NCI-H2196 treated with DMSO at 0.1 percent for 48 hours (cell line): ENCODE data around the gene SELENOO.
"Not testable (repeated sequence)": the region's sequence is repeated elsewhere in the genome, so short reads cannot be mapped to it uniquely, and the experiment has no call there.

Source experiments
- DNase-seq: peaks from one replicate; lab custom pipeline; 2025; ENCODE audit not compliant: unreplicated experiment; lab: John Stamatoyannopoulos, UW

Gene SELENOO

DNA sequence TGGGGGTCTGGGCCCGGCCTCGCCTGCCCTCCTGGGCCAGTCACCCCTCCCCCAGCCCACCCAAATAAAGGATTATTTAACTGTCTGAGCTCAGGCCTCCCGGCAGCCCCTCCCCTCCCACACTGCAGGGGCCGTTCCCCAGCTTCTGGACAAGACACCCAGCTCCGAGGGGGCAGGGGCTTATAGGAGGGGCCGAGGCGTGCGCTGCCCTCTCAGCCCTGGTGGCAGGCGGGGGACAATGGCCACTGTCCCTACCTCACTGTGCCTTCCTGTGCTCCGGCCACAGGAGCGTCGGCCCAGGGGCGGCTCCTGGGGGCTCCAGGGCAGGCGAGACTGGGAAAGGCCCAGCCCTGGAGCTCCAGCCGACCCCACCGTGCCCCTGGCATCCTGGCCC is 2.2 kb upstream of the SELENOO start:
- DNase-seq = no peak

- DNase-seq = no peak
These were observed 1.5 kb upstream of the SELENOO start for GRCh38 chr22:50199251-50199721.

- DNase-seq = no peak
These were observed 866 bp upstream of the SELENOO start for GRCh38 chr22:50199829-50200460.

GRCh38 chr22:50201191-50202129 is 649 bp downstream of the SELENOO start:
- no peak for DNase-seq

DNA sequence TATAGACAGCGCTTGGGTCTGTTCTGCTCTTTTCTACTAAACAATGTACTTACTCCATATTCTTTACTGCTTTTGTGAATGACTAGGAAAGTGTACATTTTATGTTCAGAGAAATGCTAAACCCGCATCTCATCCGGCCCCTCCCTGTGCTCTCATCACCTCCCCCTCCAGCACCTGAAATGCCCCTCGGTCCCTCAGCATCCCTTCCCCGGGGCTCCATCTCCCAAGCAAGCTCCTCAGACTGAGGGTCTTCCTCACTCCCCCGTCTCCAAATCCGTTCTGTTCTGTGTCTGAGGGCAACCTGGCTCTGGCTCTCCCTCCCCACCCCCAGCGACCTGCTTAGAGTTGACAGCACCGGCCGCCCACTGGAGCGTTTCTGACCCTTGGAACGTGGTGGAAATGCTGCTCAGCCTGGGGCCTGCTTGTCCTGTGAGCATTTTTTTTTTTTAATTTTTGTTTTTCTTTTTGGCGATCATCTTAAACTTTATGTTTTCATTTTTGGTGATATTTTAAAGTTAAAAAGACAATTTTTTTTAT is 1.4 kb downstream of the SELENOO start:
- DNase-seq = no peak

DNA sequence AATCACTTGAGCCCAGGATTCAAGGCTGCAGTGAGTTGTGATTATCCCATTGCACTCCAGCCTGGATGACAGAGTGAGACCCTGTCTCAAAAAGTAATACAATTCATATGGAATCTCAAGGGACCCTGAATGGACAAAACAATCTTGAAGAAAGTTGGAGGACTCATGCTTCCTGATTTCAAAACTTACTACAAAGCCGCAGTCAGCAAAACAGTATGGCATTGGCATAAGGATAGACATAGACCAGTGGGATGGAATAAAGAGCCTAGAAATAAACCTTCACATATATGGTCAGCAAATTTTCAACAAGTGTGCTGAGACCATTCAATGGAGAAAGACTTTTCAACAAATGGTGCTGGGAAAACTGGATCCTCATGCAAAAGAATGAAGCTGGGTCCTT is 2.5 kb downstream of the SELENOO start:
- DNase-seq = no peak

DNA sequence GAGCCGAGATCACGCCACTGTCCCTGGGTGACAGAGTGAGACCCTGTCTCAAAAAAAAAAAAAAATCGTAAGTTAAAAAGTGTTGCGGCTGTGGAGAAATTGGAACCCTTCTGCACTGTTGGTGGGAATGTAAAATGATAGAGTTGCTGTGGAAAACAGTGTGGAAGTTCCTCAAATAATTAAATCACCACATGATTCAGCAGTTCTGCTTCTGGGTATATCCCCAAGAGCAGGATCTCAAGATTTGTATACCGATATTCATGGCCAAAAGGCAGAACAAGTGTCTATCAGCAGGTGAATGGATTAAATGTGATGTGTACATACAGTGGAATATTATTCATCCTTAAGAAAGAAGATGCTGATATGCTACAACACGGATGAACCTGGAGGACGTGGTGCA is 3.8 kb downstream of the SELENOO start:
- DNase-seq = no peak

DNA sequence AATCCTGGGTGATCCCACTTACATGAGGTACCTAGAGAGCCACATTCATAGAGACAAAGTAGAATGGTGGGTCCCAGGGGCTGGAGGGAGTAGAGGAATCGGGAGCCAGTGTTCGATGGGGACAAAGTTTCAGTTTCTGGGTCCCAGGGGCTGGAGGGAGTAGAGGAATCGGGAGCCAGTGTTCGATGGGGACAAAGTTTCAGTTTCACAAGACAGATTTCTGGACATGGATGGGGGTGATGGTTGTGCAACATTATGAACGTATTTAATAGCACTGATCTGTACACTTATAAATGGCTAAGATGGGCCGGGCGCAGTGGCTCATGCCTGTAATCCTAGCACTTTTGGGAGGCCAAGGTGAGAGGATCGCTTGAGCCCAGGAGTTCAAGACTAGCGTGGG is 4.2 kb downstream of the SELENOO start:
- not testable (repeated sequence) for DNase-seq

- no peak for DNase-seq
These were observed 5.2 kb downstream of the SELENOO start for GRCh38 chr22:50205781-50206569.

- DNase-seq = no peak
These were observed 5.8 kb downstream of the SELENOO start for GRCh38 chr22:50206599-50206998.

- DNase-seq = no peak
These were observed 6.8 kb downstream of the SELENOO start for GRCh38 chr22:50207383-50208140.

- DNase-seq = no peak
These were observed 7.7 kb downstream of the SELENOO start for GRCh38 chr22:50208430-50208938.

- DNase-seq = no peak
These were observed 8.4 kb downstream of the SELENOO start for GRCh38 chr22:50208939-50209892.

- DNase-seq = no peak
These were observed 9.1 kb downstream of the SELENOO start for GRCh38 chr22:50209893-50210292.

DNA sequence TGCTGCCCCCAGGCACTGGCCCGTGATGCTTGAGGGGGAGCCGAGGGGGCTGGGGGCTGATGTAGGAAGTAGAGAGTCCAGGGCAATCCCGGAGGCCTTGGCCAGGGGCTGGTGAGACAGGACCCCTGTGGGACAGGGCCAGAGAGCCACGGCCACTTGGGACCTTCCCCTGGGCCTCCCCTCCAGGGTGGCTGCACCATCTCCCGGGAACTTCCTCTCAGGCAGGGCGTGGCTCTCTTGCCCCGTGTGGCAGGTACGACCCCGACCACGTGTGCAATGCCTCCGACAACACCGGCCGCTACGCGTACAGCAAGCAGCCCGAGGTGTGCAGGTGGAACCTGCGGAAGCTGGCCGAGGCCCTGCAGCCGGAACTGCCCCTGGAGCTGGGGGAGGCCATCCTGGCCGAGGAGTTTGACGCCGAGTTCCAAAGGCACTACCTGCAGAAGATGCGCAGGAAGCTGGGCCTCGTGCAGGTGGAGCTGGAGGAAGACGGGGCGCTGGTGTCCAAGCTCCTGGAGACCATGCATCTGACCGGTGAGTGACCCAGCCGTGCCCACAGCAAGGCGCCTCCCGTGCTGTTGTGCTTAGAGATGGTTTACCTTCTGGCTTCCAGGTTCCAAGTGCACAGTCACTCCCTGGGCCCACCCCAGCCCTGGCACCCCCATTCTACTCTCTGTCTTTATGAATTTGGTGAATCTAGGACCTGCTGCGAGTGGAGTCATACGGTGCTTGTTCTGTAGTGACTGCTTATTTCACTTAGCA is 9.7 kb downstream of the SELENOO start:
- DNase-seq = no peak

- no peak for DNase-seq
These were observed 10.3 kb downstream of the SELENOO start for GRCh38 chr22:50211147-50211546.

DNA sequence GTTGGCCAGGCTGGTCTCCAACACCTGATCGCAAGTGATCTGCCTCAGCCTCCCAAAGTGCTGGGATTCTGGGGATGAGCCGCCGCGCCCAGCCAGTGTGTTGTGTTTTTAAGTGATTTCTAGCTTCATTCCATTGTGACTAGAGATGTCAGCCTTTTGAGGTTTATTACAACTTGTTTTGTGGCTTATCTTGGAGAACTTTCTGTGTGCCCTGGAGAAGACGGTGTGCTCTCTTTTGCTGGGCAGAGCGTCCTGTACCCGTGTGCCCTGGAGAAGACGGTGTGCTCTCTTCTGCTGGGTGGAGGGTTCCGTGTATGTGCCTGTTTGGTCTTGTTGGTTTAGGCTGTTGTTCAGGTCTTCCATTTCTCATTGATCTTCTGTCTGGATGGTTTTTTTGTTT is 12.5 kb downstream of the SELENOO start:
- no peak for DNase-seq

DNA sequence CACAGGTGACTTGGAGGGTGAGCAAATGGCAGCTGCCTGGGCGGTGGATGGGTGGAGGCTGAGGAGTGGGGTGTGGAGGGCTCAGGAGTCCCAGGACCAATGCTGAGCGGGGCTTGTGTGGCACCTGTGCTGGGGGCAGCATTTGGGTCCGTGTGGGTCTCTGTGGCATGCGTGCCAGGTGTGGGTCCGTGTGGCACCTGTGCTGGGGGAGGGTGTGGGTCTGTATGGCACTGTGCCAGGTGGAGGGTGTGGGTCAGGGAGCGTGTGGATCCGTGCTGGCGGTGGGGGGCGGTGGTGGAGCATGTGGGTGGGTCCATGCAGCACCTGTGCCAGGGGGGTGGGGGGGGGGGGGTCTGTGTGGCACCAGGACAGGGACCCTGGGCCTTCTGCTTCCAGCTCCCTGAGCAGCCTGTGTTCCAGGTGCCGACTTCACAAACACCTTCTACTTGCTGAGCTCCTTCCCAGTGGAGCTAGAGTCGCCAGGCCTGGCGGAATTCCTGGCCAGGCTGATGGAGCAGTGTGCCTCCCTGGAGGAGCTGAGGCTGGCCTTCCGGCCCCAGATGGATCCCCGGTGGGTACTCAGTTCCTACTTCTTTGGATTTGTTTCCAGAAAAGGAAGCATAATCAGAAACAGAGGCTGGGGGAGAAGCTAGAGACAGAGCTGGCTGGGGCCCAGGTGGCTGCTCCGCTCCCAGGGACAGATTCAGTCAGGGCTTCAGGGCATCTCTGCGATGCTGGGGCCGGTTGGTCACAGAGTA is 14.7 kb downstream of the SELENOO start:
- DNase-seq = no peak
